Lower leg skin (tissue), 4 donors: ENCODE data around the gene GRK6. TPM values are rescaled to one million over a fixed set of nuclear protein-coding genes. Genes with fewer than 3 reads are reported as not detected.
A peak's percentile ranks its signal among the peaks of the same experiment; 100 is the strongest.

Experiments
- DNase-seq, 2 donors: peaks; one replicate each; pipeline ENCODE4 v3.0.0-alpha.2; 2019; ENCODE audit warnings: low spot score in 2 of 2
- H3K4me3 ChIP-seq: fragments of 200-600 bp; sonication (generic); 2 replicates; pipeline ENCODE4 v1.5.1; 2017; ENCODE audit warnings: mild to moderate bottlenecking, low read depth; ENCODE audit not compliant: poor library complexity, severe bottlenecking
- CTCF ChIP-seq, 3 donors: fragments of 450-650 bp; IDR thresholded peaks; one replicate each; pipeline ENCODE4 v1.5.1; 2016; ENCODE audit warnings: antibody characterized with exemption in 3 of 3, mild to moderate bottlenecking in 3 of 3, moderate library complexity in 2 of 3
- POLR2A ChIP-seq, 2 donors: fragments of 450-650 bp; IDR thresholded peaks; one replicate each; pipeline ENCODE4 v1.6.1; 2016 to 2017; ENCODE audit warnings: antibody characterized with exemption in 2 of 2, mild to moderate bottlenecking in 1 of 2, moderate library complexity in 1 of 2
- whole genome bisulfite sequencing, 2 donors: methylation state at CpG; one replicate each; pipeline ENCODE4 v1.1.5; 2018; 5-methylcytosine and 5-hydroxymethylcytosine counted together
- intact Hi-C: fragments of 100-400 bp; cut with DNase I; formaldehyde crosslinking; loops from one replicate; pipeline ENCODE4 v1.15.0; 2023; ENCODE audit warnings: low total_unique reads
- total RNA-seq, 4 donors: library from RNA; depleted of rRNA; stranded (reverse); fragments of >200 nt; gene quantifications; one replicate each; pipeline ENCODE4 v1.1.0, GENCODE V29; 2016

Gene GRK6
- total RNA-seq, 4 donors from 2014 or later: 29.5 to 56.7 (median 38.1) TPM

DNA sequence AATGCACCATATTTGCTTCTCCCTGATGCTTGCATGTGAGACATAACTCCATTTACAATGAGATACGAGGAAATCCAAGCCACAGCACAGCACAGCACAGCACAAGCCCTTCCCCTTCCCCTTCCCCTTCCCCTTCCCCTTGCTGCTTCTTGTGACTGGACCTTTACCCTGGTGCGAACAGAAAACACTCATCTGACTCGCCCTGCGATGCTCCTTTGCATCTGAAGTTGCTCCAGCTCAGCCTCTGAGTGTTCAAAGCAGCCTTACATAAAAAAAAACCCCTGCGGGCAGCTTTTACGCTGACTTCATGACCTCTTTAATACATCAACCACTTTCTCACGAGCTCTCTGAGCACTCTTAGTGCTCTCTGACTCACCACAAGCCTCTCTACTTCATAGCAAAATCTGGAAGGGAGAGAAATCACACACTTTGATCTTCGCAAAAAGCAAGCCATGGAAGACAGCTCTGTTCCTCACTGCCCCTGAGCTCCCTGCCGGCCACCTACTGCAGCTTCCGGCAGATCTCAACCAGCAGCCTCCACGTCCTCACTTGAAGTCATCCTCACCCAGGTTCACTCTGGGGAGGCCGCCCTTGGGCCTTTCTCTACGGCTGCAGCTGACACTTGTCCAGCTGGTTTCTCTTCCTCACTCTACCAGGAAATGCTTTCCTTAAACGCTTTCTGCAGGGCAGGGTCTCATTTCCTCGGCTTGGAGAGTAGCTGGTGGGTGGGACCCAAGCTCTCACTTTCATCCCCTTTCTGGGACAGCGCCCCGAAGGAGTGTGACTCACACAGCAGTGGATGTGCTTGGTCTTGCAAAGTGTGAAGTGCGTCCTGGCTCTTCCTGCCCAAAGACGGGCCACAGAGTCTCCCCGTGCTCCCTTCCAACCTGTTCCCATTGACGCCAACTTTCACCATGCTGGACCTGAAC is 37.0 kb upstream of the GRK6 start:
- H3K4me3 ChIP-seq: no peak overlapping the region
- no peak for TF ChIP-seq CTCF (IDR thresholded peaks at IDR 0.05)
- no peak for TF ChIP-seq POLR2A (IDR thresholded peaks at IDR 0.05)
- no peak for DNase-seq
- 13 to 16% methylated on average over 21 of the region's 21 CpGs for WGBS, 2 donors
- intact Hi-C loops: loop anchor here (2.0 kb wide), 1 partner anchor 41 kb away; no protein-coding TSS in a partner anchor

DNA sequence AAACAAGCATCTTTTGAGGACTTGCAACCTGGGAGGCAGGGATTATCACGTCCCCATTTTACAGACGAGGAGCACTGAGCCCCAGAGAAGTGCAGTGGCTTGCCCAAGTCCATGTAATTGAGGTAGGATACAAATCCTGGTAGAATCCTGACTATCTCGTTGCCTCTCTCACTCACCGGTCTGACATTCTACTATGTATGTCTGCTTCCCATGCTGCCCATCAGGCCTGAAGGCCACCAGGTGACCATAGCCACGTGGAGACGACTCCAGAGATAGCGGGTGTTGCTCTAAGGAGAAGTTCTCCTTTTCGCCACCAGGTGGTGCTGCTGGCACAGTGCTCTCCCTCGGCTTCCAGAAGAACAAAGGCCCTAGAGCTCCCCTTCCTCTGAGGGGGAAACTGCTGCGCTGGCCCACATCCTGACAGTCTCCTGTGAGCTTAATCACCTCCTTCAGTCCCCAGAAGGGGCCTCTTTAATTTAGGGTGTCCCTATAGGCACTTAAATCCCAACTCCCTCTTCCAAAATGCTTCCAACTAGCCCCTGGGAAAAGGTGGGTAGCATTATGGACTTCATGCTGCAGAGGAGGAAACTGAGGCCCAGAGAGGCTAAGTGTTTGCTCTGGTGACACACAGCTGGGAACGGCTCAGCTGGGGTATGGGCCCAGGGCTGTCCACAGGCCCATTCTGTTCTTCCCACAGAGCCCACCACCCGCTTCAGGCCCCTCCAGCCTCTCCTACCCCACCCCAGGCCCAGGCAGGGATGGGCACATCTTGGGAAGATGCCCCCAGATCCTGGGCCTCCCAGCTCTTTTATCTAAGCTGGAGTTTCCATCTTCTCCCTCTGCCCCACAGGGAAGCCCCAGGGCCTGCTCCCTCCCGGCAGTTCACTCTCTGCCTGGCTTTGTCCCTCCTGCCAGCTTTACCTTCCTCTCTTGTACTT is 35.8 kb upstream of the GRK6 start:
- peak; percentile 82 to 96 for DNase-seq
- intact Hi-C loops: loop anchor here (1.0 to 2.0 kb wide), 2 partner anchors 36 to 40 kb away; partner anchors contain the start of gene GRK6
- H3K4me3 ChIP-seq: no peak overlapping the region
- TF ChIP-seq POLR2A (IDR thresholded peaks at IDR 0.05) (no peak), CTCF (IDR thresholded peaks at IDR 0.05) (peak in 1 of 3 donors; percentile 67)
- 21 to 22% methylated on average over 12 to 13 of the region's 13 CpGs for WGBS, 2 donors

DNA sequence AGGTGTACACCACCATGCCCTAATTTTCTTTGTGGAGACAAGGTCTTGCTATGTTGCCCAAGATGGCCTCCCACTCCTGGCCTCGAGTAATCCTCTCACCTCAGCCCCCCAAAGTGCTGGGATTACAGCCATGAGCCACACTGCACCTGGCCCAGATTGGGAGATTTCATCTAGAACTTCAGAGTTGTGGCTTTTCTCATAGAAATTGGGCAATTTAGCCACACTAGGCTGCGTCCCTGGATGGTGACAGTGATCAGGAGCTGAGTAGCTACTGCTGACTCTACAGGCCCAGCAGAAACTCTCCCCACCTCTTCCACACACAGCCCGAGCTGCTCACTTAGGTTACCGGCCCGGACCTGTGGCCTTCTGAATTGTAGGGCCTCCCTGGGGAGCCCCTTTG is 33.7 kb upstream of the GRK6 start:
- no peak for DNase-seq
- WGBS, 2 donors: 75 to 87% methylated on average over 5 of the region's 5 CpGs
- TF ChIP-seq POLR2A (IDR thresholded peaks at IDR 0.05): no peak
- TF ChIP-seq CTCF (IDR thresholded peaks at IDR 0.05): no peak
- intact Hi-C loops: no loop called here
- H3K4me3 ChIP-seq: no peak overlapping the region

- TF ChIP-seq POLR2A (IDR thresholded peaks at IDR 0.05) (no peak), CTCF (IDR thresholded peaks at IDR 0.05) (no peak)
- 73 to 84% methylated on average over 1 of the region's 1 CpG for WGBS, 2 donors
- no peak for DNase-seq
- intact Hi-C loops: no loop called here
- no peak overlapping the region for H3K4me3 ChIP-seq
These were observed 33.2 kb upstream of the GRK6 start for GRCh38 chr5:177393206-177393765.

DNA sequence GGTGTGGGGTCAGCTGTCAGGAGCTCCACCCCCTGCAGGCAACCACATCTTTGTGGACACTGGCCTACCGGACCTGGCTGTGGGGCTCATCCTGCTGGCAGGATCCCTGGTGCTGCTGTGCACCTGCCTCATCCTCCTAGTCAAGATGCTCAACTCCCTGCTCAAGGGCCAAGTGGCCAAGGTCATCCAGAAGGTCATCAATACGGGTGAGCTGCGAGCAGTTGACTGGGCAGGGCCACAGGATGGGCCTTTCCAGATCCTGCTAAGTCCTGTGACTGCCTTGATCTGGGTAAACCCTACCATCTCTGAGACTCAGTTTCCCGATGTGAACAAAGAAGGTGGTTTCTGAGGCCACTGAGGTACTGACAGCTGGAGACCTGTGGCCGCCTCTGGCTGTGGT is 32.5 kb upstream of the GRK6 start:
- no peak for TF ChIP-seq POLR2A (IDR thresholded peaks at IDR 0.05)
- no peak for TF ChIP-seq CTCF (IDR thresholded peaks at IDR 0.05)
- no peak overlapping the region for H3K4me3 ChIP-seq
- WGBS, 2 donors: 75 to 84% methylated on average over 4 to 5 of the region's 5 CpGs
- DNase-seq: no peak
- intact Hi-C loops: no loop called here
